ENCODE data around the gene FHAD1. TPM values are rescaled to one million over a fixed set of nuclear protein-coding genes. Genes with fewer than 3 reads are reported as not detected.
"Not testable (repeated sequence)": the region's sequence is repeated elsewhere in the genome, so short reads cannot be mapped to it uniquely, and the experiment has no call there.

FHAD1 gene
- total RNA-seq, 1 donor from 2014 or later, result 0.32 TPM

DNA sequence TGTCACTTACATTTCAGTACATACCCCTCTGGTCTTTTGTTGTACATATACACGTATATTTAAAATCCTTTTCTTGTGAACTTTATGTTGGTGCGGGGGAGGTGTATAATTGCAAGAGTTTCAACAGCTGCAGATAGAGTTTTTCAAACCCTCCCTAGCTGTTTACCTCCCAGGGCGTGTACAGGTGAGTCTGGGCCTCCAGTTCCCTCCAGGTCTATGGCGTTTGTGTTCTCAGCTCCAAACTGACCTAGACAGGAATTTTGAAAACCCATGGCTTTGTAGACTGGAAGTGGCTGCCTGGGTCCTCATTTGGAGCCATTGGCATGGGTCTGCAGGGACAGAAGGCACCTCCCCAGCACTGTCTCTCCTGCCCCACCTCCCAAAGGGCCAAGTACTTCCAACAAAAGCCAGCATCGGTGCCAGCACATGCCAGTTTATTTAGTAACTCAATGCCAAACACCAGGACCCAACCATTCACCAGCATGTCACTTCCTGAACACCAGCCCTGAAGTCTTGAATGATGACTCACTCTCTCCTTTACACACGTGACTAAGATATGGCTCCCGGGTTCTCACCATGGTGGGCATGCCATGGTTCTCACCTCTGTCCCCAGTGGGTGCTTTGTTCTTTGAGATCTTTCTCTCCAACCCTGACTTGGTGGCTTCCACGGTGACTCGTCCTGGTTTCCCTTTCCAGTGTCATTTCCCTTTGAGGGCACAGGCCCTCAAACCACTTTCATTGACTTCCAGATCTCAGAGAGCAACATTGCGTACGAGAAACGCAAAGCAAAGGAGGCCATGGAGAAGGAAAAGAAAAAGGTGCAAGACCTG is 105.3 kb downstream of the FHAD1 start:
- intact Hi-C loops (cut with DNase I), result no loop called here
- no peak for DNase-seq (ENCODE audit: low spot score)

DNA sequence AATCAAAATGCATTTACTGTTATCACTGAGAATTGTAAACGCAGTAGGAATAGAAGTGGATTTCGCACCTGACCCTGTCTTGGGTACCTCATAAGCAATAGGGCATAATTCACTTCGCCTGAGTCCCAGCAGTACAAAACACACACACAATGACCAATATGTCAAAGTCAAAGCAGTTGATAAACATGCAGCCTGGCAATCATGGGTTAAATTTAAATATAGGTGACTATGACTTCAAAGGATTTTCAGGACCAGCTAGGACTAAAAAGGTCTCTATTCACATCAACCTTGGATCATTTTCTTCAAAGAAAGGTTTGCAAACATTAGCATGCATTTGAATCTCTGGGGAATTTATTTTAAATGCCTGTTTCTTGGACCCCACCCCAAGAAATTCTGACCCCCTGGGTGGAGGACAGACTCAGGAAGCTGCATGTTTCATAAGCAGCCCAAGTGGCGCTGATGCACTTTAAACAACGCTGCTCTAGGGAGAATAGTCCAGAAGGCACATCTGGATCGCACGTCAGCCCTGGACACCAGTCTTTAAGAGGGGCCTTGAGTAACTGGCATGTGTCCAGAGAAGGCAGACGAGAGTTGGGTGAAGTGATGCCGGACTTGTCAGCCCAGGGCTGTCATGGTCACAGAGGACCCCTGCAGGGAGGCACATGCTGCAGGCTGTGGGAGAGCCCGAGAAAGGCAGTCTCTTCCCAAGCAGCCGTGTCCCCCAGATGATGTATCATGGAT is 107.0 kb downstream of the FHAD1 start:
- no peak for DNase-seq (ENCODE audit: low spot score)
- intact Hi-C loops (cut with DNase I), result no loop called here

DNA sequence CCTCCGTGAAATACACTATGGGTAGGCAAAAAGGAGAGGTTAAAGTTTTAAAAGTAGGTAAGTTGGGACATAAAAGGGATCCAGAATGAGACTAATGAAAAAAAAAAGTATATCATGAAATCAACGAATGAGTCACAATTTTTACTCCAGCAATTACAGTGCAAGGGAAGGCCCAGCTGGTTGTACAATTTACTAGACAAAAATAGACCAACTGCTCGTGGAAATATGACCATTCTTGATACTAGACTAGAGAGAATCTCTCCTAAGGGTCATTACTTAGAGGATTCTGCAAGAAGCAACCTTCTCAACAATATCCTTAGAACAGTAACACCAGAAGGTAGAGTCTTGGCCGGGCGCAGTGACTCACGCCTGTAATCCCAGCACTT is 107.5 kb downstream of the FHAD1 start:
- no peak for DNase-seq (ENCODE audit: low spot score)
- intact Hi-C loops (cut with DNase I), result no loop called here

DNA sequence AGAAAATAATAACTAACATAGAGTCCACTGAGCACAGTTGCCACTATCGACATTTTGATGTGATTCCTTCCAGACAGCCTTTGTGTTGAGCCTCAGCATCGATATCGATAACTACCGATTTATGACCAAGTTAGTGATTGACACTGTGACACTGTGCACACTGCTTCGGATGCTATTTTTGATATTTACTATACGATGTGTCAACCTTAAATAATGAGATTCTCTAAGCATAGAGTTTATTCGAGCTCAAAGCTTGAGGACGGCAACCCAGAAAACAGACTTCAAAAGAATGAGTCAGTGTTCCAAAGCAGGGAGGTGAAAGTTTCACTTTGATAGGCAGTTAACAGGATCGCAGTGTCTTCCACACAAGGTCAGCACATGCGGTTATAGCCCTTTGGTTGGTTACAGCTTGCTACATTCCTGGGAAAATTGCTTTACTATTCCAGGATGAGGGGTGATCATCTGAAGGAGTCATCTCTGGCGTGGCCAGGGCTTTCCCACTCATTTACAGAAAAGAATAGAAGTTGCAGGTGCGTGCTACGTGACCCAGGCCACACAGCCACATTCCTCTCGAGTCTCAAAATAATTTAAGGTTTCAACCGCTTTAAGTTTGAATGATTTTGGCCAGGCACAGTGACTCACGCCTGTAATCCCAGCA is 109.1 kb downstream of the FHAD1 start:
- intact Hi-C loops (cut with DNase I), result no loop called here
- DNase-seq (ENCODE audit: low spot score), result no peak

- intact Hi-C loops (cut with DNase I), result no loop called here
- no peak for DNase-seq (ENCODE audit: low spot score)
Observed at GRCh38 chr1:15357612-15358207, 110.7 kb downstream of the FHAD1 start.

DNA sequence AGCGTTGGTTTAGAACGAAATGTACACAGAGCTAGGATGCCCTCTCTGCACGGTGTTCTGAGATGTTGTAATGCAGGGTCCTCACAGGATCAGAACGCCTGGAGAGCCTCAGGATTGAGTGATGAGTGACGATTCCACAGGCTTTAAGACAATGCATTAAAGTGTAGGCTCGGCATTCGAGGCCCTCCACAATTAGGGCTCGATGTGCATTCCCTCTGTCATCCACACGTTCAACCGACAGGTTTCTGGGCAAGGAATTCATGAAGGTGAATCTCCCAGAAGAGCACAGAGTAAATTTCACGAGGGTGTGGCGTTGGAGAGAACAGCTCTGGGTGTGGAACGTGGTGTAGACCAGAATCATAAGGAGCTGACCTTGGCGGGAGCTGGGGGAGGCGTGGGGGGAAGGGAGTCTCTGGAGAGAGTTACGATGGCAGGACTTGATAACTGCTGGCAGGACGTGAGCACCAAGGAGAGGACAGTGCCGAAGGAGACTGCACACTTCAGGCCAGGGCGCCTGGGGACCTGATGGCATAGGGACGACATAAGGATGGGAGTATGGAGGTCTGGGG is 111.6 kb downstream of the FHAD1 start:
- DNase-seq (ENCODE audit: low spot score), result no peak
- intact Hi-C loops (cut with DNase I), result no loop called here

DNA sequence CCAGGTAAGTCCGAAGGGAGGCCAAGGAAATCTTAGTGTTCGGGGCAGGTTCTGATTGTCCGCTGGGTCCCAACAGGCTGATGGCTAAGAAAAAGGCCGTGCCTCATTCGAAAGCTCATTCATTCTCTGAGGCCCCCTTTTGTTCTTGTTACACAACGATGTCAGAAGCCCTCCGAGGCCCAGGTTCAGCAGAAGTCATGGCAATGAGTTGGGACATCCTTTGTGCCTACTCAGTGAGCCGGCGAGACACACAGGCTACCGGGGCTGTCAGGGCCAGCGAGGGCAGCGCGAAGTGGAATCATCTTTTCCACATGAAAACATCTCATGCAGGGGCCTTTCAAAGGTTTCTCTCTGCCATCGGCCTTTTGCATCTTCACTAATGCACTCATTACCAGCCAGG is 113.7 kb downstream of the FHAD1 start:
- no peak for DNase-seq (ENCODE audit: low spot score)
- intact Hi-C loops (cut with DNase I), result no loop called here

- no peak for DNase-seq (ENCODE audit: low spot score)
- intact Hi-C loops (cut with DNase I), result no loop called here
Observed at GRCh38 chr1:15362096-15362736, 115.2 kb downstream of the FHAD1 start.

- intact Hi-C loops (cut with DNase I), result no loop called here
Observed at GRCh38 chr1:15362737-15363128, 115.7 kb downstream of the FHAD1 start.

DNA sequence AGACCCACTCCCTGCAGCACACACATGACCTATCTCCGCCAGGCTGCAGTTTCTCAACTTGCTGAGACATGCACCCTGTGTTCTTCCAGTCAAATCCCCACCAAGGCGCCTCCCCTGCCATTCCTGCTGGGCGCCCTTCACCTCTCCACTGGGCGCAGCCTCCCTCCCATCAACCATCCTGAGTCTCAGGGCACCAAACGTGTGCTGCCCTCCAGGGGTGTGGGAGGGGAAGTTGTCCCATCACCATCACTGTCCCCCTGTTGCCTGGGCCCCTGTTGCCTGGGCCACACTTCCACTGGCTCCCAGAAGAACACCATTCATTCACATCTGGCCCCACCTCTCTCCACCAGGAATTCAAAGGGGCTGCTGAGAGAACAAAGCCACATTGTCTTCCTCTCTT is 117.7 kb downstream of the FHAD1 start:
- intact Hi-C loops (cut with DNase I), result no loop called here
- DNase-seq (ENCODE audit: low spot score), result no peak

More at GRCh38 chr1:15362737-15363128, 115.7 kb downstream of the FHAD1 start:
- DNase-seq (ENCODE audit: low spot score), result no peak

DNA sequence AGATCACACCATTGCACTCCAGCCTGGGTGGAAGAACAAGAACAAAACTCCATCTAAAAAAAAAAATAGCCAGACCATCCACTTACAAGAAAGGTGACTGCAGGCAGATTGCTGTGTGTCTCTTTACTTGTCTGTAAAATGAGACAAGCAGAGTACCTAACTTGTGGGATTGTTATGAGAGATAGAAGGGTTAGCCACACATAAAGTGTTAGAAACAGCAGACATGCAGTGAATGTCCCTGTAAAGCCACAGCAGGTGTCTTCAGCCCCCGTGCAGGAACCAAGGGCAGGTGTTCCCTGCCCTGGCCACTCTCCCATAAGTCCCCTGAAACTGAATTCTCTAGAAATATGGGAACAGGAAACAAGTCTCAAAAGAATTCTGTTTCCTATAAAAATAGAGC is 121.9 kb downstream of the FHAD1 start:
- intact Hi-C loops (cut with DNase I), result no loop called here
- no peak for DNase-seq (ENCODE audit: low spot score)

GRCh38 chr1:15370268-15370667 is 123.2 kb downstream of the FHAD1 start:
- intact Hi-C loops (cut with DNase I), result loop anchor here (5.0 kb wide), 1 partner anchor 43 kb away; no protein-coding TSS in a partner anchor
- DNase-seq (ENCODE audit: low spot score), result no peak

DNA sequence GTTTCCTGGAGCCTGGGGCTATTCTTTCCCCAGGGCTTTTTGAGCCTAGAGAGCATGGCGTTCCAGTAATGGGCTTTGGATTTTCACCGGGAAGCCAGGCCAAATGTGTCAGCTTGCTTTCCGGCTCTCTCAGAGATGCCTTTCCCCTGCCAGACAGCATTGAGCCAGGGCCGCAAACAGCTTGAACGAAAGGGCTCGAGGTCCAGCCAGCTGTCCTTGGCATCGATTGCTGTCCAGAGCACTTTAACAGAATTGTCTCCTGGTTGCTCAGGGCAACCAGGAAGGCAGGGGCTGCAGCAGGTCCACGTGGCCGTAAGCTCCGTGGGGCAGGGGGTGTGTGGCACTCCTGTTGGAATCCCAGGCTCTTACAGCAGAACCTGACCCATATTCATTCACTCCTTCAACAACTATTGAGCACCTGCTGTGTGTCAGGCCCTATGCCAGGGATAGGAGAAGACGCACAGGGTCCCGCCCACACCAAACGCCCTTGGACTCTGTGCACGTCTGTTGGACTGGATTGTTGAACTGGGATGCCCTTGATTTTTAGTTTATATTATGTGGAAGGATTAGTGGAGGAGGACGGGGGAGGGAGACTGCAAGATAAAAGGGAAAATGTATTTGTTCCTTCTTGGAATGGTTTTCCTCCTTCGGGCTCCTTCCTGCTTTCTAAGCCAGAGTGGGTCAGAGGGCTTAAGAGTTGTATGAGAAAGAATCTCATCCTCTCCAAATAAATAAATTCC is 123.9 kb downstream of the FHAD1 start:
- intact Hi-C loops (cut with DNase I), result loop anchor here (5.0 kb wide), 1 partner anchor 44 kb away; no protein-coding TSS in a partner anchor
- DNase-seq (ENCODE audit: low spot score), result no peak

GRCh38 chr1:15371610-15372545 is 124.9 kb downstream of the FHAD1 start:
- DNase-seq (ENCODE audit: low spot score), result no peak
- intact Hi-C loops (cut with DNase I), result loop anchor here (5.0 kb wide), 1 partner anchor 45 kb away; no protein-coding TSS in a partner anchor

DNA sequence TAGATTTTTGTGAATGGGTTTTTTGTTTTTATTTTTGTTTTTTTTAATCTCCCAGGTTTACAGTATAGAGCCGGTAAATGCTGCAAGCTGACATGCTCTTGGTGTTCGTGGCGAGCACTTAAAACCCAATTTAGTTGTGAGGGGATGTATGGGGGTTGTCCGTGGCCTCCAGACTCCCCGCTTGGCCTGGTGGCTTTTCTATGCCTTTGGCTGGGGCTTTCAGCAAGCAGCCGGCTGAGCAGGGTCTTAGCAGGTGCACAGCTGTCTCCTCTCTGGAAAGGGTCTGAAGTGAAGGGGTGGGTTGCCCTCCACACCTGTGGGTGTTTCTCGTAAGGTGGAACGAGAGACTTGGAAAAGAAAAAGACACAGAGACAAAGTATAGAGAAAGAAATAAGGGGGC is 131.7 kb downstream of the FHAD1 start:
- intact Hi-C loops (cut with DNase I), result no loop called here
- no peak for DNase-seq (ENCODE audit: low spot score)

- DNase-seq (ENCODE audit: low spot score); intact Hi-C loops (cut with DNase I): not testable (repeated sequence)
Observed at GRCh38 chr1:15379151-15379550, 132.1 kb downstream of the FHAD1 start.

Data from cardiac septum (tissue), 1 donor.